ENCODE data around the gene GOLGA6L10. TPM values are rescaled to one million over a fixed set of nuclear protein-coding genes. Genes with fewer than 3 reads are reported as not detected.
"Not testable (repeated sequence)": the region's sequence is repeated elsewhere in the genome, so short reads cannot be mapped to it uniquely, and the experiment has no call there.

GOLGA6L10 gene
- polyA plus RNA-seq, 3 donors from 2014 or later = 0.21 TPM; not detected in 2

GRCh38 chr15:82334554-82334932 lies 14.7 kb downstream of the GOLGA6L10 start:
- not testable (repeated sequence) for H3K36me3 Mint-ChIP-seq; H3K4me3 Mint-ChIP-seq; H3K27ac Mint-ChIP-seq; DNase-seq; H3K4me1 Mint-ChIP-seq; H3K9me3 Mint-ChIP-seq; H3K27me3 Mint-ChIP-seq (ENCODE audit: low read depth in 3 of 3)

GRCh38 chr15:82333603-82334553 lies 15.4 kb downstream of the GOLGA6L10 start:
- not testable (repeated sequence) for H3K36me3 Mint-ChIP-seq; H3K4me3 Mint-ChIP-seq; H3K27me3 Mint-ChIP-seq (ENCODE audit: low read depth in 3 of 3); H3K9me3 Mint-ChIP-seq; H3K27ac Mint-ChIP-seq; DNase-seq; H3K4me1 Mint-ChIP-seq

GRCh38 chr15:82332711-82333602 lies 16.3 kb downstream of the GOLGA6L10 start:
- not testable (repeated sequence) for H3K4me1 Mint-ChIP-seq; H3K36me3 Mint-ChIP-seq; H3K27me3 Mint-ChIP-seq (ENCODE audit: low read depth in 3 of 3); H3K4me3 Mint-ChIP-seq; H3K27ac Mint-ChIP-seq; DNase-seq; H3K9me3 Mint-ChIP-seq

DNA sequence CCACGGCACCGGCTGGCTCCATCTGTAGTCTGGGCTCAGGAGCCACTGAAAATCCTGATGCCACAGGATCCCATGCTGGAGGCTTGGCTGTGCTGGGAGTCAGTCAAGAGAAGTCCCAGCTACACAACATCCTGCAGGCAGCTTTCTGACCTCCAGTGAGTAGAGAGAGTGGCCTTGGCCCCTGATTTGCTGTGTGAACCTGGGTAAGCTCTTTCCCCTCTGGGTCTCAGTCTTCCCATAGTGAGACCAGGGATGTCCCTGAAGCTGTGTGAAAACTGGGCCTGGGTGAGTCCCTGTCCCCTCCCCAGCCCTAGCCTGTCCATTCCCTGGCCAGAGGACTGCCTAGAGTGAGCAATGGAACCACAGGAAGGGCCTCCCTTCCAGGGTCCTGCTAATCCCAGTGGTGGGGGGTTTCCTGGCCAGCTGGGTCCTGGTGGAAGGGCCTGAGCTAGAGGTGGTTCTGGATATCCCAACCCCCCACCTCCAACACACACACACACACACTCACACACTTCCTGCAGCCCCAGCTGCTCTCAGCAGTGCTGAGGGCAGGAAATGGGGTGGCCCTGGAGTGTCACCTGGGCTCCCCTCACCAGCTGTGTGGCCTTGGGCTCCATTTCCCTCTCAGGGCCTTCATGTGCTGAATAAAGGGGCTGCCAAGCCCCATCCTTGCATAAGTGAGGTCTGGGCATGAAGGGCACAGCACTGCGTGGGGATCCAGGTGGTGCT lies 17.5 kb downstream of the GOLGA6L10 start:
- not testable (repeated sequence) for H3K27me3 Mint-ChIP-seq (ENCODE audit: low read depth in 3 of 3); DNase-seq; H3K4me3 Mint-ChIP-seq; H3K27ac Mint-ChIP-seq; H3K4me1 Mint-ChIP-seq; H3K9me3 Mint-ChIP-seq; H3K36me3 Mint-ChIP-seq

DNA sequence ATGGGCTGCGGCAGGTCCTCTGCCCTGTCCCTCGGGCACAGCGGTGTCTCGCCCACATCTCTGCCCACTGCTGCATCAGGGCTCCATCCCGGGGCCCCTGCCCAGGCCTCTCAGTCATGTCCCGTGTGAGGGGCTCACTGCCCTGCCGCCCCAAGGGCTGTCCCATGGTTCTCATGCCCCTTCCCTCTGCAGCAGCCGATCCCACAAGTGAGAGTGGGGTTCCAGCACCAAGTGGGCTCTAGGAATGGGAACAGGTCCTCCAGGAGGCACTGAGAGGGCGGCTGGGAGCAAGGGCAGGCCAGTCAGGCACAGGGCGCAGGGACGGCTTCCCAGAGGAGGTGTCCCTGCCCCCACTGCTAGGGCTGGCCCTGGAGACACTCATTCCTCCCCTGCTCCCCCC lies 18.4 kb downstream of the GOLGA6L10 start:
- not testable (repeated sequence) for H3K27me3 Mint-ChIP-seq (ENCODE audit: low read depth in 3 of 3); H3K27ac Mint-ChIP-seq; DNase-seq; H3K4me3 Mint-ChIP-seq; H3K9me3 Mint-ChIP-seq; H3K4me1 Mint-ChIP-seq; H3K36me3 Mint-ChIP-seq

DNA sequence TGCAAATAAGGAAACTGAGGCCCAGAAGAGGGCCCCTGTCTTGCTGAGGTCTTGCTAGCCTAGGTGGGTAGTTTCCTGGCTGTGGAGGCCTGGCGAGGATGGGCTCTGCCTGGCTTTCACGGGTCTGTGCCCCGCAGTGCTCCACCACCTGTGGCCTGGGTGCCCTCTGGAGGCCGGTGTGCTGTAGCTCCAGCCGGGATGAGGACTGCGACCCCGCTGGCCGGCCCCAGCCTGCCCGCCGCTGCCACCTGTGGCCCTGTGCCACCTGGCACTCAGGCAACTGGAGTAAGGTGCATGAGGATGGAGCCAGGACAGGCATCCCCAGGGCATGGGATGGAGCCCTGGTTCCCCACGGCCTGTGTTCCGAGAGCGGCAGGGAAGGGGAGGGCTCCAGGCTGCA lies 20.2 kb downstream of the GOLGA6L10 start:
- DNase-seq; H3K27me3 Mint-ChIP-seq (ENCODE audit: low read depth in 3 of 3); H3K36me3 Mint-ChIP-seq; H3K4me3 Mint-ChIP-seq; H3K9me3 Mint-ChIP-seq; H3K4me1 Mint-ChIP-seq; H3K27ac Mint-ChIP-seq: not testable (repeated sequence)

DNA sequence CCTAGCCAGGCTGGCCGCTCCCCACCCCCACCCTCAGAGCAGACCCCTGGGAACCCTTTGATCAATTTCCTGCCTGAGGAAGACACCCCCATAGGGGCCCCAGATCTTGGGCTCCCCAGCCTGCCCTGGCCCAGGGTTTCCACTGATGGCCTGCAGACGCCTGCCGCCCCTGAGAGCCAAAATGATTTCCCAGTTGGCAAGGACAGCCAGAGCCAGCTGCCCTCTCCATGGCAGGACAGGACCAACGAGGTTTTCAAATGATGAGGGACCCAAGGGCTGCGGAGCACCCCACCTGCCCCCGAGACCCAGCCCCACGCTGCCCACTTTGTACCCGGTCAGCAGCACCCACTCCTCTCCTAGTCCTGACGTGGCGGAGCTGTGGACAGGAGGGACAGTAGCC lies 21.9 kb downstream of the GOLGA6L10 start:
- H3K27me3 Mint-ChIP-seq (ENCODE audit: low read depth in 3 of 3); H3K27ac Mint-ChIP-seq; H3K9me3 Mint-ChIP-seq; H3K36me3 Mint-ChIP-seq; H3K4me1 Mint-ChIP-seq; DNase-seq; H3K4me3 Mint-ChIP-seq: not testable (repeated sequence)

DNA sequence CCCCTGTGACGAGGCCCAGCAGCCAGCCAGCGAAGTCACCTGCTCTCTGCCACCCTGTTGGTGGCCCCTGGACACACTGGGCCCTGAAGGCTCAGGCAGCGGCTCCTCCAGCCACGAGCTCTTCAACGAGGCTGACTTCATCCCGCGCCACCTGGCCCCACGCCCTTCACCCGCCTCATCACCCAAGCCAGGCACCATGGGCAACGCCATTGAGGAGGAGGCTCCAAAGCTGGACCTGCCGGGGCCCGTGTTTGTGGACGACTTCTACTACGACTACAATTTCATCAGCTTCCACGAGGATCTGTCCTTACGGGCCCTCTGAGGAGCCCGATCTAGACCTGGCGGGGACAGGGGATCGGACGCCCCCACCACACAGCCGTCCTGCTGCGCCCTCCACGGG lies 22.4 kb downstream of the GOLGA6L10 start:
- not testable (repeated sequence) for H3K36me3 Mint-ChIP-seq; H3K27me3 Mint-ChIP-seq (ENCODE audit: low read depth in 3 of 3); H3K4me1 Mint-ChIP-seq; H3K4me3 Mint-ChIP-seq; H3K9me3 Mint-ChIP-seq; H3K27ac Mint-ChIP-seq; DNase-seq

DNA sequence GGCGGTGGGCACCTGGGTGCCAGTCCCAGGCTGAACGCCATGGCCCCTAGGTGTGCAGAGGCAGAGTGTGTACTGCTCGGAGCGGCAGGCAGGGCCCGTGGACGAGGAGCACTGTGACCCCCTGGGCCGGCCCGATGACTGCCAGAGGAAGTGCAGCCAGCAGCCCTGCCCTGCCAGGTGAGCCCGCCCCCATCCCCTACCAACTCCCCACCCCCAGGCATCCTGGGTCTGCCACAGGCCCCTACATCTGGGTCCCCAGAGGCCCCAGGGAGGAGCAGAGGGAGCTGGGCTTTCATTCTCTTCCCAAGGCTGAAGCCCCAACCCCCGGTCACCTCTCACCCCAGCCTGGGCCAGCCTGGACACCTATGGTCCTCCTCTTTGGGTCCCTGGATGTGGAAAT lies 23.6 kb downstream of the GOLGA6L10 start:
- not testable (repeated sequence) for H3K27me3 Mint-ChIP-seq (ENCODE audit: low read depth in 3 of 3); H3K4me3 Mint-ChIP-seq; H3K9me3 Mint-ChIP-seq; DNase-seq; H3K27ac Mint-ChIP-seq; H3K36me3 Mint-ChIP-seq; H3K4me1 Mint-ChIP-seq

DNA sequence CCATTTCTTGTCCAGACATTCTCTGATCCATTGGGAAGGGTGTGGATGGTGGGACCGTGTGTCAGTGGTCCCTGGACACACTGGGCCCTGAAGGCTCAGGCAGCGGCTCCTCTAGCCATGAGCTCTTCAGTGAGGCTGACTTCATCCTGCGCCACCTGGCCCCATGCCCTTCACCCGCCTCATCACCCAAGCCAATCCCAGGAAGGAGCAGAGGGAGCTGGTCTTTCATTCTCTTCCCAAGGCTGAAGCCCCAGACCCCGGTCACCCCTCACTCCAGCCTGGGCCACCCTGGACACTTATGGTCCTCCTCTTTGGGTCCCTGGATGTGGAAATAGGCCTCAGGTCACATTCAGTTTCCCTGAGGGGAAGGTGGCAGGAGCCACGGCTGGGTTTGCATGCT lies 24.4 kb downstream of the GOLGA6L10 start:
- H3K9me3 Mint-ChIP-seq; H3K4me1 Mint-ChIP-seq; H3K4me3 Mint-ChIP-seq; H3K27me3 Mint-ChIP-seq (ENCODE audit: low read depth in 3 of 3); DNase-seq; H3K36me3 Mint-ChIP-seq; H3K27ac Mint-ChIP-seq: not testable (repeated sequence)

GRCh38 chr15:82322488-82322887 lies 26.8 kb downstream of the GOLGA6L10 start:
- not testable (repeated sequence) for H3K4me3 Mint-ChIP-seq; H3K36me3 Mint-ChIP-seq; H3K4me1 Mint-ChIP-seq; H3K27ac Mint-ChIP-seq; H3K27me3 Mint-ChIP-seq (ENCODE audit: low read depth in 3 of 3); H3K9me3 Mint-ChIP-seq; DNase-seq

GRCh38 chr15:82320861-82321260 lies 28.4 kb downstream of the GOLGA6L10 start:
- not testable (repeated sequence) for DNase-seq; H3K9me3 Mint-ChIP-seq; H3K27me3 Mint-ChIP-seq (ENCODE audit: low read depth in 3 of 3); H3K27ac Mint-ChIP-seq; H3K36me3 Mint-ChIP-seq; H3K4me1 Mint-ChIP-seq; H3K4me3 Mint-ChIP-seq

- not testable (repeated sequence) for H3K9me3 Mint-ChIP-seq; DNase-seq; H3K27me3 Mint-ChIP-seq (ENCODE audit: low read depth in 3 of 3); H3K4me1 Mint-ChIP-seq; H3K27ac Mint-ChIP-seq; H3K36me3 Mint-ChIP-seq; H3K4me3 Mint-ChIP-seq
Observed at GRCh38 chr15:82319522-82320278, 29.6 kb downstream of the GOLGA6L10 start.

Data from immature natural killer cell (primary cell).